Activated T-helper 1 cell treated with Interleukin-2 at 50 U/mL for 16 hours (primary cell): ENCODE results near the gene IFI27L2.

Experiments
- DNase-seq: peaks from one replicate; pipeline ENCODE4 v3.0.0-alpha.2; 2020; ENCODE audit warnings: low read depth

The IFI27L2 gene

DNA sequence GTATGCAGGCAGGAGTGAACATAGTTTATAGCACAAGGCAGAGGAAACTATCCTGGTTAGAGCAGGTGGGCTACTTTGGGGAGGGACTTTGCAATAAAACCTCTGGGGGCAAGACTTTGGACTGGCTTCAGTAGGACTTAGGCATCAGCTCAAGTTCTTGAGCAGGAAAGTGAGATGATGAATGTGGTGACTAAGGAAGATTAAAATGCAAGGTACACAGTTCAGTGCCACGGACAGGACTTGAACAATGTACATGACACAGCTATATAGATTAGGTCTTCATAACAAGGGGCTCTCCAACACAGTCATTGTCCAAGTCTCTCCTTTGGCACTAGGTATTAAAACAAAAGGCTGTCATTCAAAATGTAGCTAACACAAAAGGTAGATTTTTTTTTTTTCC lies 23.3 kb upstream of the IFI27L2 start:
- DNase-seq, result no peak

DNA sequence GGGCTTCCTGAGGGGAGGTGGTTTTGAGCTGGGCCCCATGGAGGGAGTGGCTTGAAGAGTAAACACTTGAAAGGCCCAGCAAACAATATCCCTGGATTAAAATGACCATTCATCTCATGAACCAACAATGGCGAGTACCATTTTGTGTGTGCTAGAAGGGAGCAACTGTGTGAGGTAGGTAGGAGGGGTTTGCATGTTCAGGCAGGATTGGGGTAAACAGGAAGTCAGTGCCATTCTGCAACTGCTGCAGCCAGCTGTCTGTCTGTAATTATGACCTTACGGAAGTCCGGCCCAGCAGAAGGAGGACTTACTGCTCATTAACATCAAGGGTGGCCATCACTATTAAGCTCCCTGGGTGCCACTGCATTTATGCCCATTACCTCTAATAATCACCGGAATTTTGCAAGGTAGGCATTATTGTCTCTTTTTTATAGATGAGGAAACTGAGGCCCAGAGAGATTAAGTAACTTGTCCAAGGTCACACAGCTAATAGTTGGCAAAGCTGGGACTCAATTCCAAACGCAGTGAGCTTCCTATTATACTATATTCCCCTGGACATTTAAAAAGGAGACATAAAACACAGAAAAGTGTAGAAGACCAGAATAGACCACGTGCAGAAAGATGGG lies 16.6 kb upstream of the IFI27L2 start:
- DNase-seq, result no peak

DNA sequence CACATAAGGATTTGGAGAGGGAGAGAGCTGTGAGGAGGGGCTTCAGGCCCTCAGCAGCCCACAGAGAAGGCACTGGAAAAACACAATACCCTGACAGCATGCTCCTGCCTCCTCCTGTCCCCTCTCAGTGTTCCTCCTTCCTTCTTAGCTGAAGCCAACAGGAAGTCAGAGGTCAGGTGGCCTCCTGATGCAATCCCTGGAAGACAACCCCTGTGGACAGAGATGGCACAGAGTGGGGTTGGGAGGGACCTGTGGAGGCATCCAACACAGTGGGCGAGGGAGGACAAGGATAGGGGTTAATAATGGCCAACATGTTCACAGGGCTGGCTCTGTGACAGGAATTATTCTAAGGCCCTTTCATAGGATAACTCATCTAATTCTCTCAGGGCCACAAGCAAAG lies 15.4 kb upstream of the IFI27L2 start:
- no peak for DNase-seq

DNA sequence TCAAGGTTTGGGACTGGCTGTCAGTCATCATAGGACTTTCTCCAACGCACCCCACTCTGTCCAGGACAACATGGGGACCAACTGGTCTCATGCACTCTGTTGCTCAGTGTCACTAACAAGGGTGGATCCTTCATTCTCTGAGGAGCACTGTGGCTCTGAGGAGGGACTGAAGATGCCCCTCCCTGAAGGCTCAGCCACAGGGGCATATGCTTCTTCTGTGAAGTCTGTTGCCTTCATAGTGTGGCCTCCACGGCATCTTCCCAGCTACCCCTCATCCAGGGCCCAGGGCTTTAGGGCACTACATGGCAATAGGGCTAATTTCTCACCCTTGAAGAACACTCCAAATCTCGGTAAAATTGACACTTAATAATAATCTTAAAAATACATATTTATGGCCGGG lies 14.3 kb upstream of the IFI27L2 start:
- DNase-seq, result no peak

DNA sequence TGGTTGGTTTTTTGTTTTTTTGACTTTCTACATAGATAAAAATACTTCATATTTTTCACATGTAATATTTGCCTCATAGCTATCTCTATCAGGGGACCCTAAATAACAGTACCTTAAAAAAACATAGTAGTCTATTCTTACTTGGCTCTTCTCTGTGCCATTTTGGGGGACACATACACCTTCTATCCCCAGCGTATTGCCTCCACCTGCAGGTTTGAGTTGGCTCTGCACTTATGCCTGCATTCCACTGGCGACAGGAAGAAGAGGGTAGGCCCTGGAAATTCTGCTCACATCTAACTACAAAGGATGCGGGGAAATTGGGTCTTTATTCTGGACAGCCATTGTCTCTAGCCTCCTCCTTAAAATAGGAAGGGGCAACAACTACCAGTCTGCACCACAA lies 13.8 kb upstream of the IFI27L2 start:
- no peak for DNase-seq

DNA sequence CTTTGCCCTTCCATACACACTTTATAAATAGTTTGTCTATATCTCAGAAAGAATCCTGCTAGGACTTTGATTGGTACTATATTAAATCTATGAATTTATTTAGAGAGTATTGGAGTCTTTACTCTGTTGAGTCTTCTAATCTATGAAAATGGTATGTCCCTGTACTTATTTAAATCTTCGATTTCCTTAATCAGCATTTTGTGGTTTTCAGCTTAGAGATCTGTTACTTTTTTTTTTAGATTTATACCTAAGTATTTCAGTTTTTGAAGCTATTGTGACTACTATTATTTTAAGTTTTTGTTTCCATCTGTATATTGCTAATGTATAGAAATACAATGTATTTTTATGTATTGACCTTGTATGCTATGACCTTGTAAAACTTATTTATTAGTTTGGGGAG lies 13.4 kb upstream of the IFI27L2 start:
- no peak for DNase-seq

DNA sequence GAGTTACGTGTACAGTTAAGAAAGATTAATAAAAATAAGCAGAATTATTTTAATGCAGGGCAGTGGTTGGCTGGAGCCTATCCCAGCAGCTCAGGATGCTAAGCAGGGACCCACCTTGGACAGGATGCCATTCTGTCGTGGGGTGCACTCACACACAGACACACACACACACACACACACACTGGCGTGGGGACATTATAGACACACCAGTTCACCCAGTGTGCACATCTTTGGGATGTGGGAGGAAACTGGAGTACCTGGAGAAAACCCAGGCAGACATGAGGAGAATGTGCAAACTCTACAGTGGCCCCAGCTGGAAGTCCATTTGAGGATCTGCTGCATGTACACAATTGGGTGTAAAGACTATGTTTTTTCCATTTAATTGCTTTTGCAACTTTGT lies 12.8 kb upstream of the IFI27L2 start:
- DNase-seq, result no peak

DNA sequence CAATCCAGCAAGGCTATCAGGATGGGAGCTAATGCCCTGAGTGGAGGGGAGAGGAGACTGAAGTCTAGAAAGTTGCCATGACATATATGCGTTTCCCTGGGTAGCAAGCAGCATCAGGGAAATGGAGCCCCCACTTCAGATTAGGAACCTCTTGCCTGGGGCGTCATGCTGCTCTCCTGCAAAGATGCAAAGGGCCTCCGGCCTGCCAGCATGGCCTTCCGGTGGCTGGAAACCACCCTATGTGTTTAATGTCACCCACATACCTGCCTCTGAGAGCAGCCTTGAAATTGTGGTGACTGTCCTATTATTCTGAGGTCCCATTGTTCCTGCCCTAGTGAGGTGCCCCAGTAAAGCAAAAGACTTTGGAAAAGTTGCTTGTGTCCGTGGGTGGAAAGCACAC lies 10.0 kb upstream of the IFI27L2 start:
- DNase-seq, result no peak

DNA sequence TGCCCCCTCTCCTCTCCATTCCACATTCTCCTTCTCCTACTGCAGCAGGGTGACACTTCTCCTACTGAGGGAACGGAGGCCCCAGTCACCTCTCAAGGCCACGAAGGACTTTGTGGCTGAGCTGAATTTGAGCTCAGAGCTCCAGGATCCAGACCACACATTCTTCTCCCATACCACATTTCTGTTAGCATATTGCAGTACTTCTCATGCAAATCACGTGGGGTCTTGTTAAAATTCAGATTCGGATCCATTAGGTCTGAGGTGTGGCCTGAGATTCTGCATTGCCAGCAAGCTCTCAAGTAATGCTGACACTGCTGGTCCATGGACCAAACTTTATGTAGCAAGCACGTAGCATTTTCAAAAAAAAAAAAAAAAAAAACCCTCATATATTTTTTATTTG lies 9.6 kb upstream of the IFI27L2 start:
- no peak for DNase-seq

DNA sequence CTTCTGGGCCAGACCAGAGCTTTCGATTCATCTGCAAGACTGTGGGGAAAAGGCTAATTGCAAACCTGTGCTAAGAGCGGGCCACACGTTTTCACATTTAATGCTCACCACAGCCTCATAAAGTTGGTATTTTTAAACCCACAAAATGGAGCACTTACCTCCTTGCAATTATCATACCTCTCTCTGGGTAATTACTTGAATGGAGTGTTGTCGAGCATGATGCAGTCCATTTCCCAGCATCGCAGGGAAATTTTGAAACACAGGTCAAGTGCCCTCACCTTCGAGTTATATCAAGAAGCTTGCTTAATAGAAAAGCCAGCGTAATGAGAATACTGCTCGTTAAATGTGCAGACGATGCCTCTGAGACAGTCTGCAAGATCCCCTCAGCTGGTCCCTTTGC lies 8.8 kb upstream of the IFI27L2 start:
- DNase-seq, result no peak

DNA sequence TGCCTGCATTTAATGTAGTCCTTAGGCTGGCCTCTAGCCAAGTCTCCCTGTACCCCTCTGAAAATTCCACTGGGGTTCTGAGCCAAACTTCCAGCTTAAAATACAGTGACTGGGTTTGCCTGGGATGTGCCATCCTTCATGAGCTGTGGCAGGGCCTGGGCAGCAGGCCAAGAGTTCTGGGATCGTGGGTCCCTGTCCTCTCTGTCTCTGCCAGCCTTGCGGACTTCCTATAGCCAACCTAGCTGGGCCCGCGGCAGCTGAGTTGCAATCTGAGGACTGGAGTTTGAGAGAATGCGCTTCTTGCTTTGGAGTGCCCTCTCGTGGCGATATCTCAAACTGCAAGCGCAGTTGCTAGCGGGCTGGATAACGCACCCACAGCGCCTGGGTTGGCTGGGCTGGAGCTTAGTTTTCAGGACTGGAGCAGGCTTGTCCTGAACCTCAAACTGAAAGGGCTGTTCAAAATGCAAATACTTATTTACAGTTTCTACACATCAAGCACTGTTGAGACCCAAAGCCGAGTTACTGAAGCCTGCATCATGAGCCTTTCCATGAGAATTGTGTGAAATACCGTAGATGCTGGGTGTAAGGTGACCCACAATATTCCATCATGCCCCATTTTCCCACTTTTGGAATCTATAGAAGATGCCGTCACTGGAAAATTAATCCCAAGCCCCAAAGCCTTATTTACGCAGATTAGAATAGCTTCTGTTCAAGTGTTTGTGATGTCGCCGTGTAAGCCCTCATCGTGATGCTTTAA lies 7.3 kb upstream of the IFI27L2 start:
- DNase-seq, result peak; percentile 71

DNA sequence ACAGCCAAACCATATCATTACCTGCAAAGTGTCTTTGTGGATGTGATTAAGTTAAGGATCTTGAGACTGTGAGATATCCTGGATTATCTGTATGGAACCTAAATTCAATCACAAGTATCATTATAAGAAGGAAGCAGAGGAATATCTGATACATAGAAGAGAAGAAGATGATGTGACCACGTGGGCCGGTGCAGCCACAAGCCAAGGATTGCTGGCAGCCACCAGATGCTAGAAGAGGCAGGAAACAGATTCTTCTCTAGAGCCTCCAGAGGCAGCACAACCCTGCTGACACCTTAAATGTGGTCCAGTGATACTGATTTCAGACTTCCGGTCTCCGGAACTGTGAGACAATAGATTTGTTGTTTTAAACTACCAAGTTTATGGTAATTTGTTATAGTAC lies 6.1 kb upstream of the IFI27L2 start:
- no peak for DNase-seq

DNA sequence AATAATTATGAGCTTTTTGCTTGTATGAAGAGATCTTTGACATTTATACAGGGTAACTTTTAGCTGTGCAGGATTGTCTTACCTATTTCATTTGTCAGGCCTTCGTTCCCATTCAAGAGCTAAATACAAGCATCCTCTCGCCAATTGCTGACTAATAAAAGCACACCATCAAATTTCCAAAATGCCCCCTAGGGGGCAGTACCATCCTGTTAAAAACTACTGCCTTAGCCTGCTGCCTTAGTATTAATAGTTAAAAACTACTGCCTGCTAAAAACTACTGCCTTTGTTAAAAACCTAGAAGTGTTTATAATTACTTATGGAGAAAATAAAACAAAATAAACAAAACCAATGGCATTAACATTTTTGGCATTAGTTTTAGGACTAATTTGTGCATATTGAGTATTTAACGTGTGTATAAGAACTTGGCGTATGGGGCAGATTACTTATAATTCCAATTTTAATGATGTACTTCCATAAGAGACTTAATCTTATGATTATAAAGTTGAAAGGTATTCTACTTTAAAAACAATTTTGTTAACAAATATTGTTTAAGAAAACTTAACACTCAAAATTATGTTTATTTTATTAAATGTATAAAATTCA lies 3.0 kb upstream of the IFI27L2 start:
- DNase-seq, result peak; percentile 23

DNA sequence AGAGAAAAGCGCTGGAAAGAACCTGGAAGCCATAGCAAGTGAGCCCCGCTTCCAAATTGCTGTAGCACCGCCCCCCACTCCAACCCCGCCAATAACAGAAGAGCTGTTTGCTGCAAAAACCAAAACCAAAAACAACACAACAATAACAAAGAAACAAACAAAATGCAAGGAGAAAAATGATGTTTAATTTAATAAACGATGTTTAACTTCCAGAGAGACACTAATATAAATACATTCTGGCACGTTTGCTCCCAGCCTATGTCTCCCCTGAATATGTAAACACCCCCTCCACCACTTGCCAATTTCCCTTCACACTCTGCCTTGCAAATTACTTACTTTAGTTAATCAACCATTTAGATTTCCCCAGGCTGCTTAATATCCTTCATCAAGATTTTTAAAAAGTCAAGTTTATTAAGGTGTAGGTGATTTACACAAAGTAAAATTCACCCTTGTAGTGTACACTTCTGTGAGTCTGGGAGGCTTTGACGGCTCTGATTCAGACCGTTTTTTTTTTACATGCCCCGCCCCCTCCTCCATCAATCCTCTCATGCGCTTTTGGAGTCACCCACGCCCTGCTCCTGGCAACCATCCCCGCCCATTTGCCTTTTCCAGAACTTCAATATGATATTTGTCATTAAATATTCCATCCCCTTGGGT lies 482 bp upstream of the IFI27L2 start:
- no peak for DNase-seq

DNA sequence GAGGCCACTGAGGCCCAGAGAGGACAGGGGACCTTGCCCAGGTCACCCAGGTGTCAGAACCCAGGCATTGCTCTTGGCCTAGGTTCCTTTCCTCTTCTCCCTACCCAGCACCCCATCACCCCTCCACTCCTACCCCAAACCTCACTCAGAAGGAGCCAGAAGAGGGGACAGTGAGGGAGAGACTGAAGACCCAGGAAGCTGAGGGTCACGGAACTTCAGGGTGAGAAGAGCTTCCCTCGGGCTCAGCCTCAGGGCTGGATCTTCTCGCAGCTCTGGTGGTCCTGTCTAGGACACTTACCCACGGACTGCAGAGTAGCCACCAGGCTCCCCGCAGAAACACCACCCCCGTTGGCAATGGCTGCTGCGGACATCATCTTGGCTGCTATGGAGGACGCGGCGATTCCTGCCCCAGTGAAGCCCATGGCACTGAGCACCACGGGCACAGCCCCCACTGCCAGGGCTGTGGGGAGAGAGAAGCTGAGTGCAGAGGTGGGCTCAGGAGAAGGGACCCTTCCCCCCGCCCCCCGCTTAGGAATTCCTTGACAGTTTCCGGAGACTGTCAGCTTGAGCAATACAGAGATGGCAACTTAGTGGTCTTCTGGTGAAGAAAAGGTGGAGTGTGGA lies 1.1 kb downstream of the IFI27L2 start:
- no peak for DNase-seq

DNA sequence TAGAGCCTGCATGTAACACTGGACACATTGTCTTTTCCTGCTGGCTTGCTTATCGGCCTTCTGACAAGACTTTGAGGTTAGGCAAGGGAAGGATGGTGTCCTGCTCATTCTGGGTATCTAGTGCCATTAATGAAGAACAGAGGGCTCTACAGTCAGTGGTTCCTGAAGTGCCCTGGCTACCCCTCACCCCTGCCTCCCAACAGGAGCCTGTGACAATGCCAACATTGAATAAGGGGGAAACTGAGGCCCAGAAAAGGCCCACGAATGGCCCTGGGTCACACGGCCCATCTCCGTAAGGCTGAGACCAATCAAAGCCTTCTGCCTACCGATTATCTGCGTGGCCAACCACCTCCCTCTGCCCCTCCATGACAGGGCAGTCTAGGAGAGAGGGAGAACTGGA lies 2.1 kb downstream of the IFI27L2 start:
- DNase-seq, result no peak

DNA sequence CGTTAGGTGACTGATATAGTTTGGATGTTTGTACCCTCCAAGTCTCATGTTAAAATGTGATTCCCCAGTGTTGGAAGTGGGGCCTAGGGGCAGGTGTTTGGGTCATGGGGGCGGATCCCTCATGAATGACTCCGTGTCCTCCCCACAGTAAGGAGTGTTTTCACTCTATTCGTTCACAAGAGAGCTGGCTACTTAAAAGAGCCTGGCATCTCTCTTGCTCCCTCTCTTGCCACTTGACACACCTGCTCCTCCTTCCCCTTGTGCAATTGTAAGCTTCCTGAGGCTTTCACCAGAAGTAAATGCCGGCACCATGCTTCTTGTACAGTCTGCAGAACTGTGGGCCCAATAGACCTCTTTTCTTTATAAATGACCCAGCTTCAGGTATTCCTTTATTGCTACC lies 2.6 kb downstream of the IFI27L2 start:
- DNase-seq, result no peak

DNA sequence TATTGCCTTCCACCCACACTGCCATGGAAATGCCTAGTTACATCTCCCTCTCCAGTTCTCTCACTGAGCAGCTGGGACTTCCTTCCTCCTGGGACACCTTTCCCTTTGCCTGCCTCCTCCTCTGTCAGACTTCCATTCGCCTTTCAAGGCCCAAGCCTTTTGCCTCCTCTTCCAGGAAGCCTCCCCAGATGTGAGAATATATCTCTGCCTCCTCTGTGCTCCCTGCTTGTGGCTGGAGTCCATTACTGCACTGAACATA lies 3.1 kb downstream of the IFI27L2 start:
- DNase-seq, result no peak

DNA sequence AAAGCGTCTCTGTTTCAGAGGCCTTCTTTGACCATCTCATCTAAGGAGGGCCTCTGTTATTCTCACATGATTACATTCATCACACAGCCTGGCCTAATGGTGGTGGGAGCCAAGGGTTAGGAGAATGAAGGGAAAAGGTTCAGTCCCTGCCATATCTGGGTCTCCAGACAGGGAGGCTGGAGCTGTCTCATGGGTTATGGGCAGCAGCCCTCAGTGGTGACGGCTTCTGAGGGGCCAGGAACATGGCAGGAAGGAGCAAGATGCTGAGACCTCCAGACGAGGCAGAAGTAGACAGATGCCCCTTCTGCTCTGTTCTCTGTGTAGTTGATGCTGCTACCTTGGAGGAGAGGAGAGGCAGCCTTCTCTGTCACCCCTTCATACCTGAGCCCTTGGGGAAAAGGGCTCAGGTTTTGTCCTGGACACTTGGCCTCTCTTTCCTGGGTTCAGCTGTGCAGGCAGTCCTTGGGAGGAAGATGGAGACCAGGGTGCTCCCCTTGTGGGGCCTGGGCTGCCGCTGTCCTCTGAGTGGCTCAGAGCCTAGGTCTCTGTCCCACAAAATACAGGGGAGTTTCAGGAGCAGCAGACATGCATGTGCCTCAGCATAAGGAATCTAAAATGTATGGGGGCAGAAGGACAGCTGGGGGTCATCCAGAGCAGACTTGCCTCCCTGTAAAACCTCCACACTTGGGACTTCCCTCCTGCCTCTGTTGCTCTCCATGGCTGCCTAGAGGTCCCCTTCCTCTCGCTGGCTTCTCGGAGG lies 3.6 kb downstream of the IFI27L2 start:
- no peak for DNase-seq

DNA sequence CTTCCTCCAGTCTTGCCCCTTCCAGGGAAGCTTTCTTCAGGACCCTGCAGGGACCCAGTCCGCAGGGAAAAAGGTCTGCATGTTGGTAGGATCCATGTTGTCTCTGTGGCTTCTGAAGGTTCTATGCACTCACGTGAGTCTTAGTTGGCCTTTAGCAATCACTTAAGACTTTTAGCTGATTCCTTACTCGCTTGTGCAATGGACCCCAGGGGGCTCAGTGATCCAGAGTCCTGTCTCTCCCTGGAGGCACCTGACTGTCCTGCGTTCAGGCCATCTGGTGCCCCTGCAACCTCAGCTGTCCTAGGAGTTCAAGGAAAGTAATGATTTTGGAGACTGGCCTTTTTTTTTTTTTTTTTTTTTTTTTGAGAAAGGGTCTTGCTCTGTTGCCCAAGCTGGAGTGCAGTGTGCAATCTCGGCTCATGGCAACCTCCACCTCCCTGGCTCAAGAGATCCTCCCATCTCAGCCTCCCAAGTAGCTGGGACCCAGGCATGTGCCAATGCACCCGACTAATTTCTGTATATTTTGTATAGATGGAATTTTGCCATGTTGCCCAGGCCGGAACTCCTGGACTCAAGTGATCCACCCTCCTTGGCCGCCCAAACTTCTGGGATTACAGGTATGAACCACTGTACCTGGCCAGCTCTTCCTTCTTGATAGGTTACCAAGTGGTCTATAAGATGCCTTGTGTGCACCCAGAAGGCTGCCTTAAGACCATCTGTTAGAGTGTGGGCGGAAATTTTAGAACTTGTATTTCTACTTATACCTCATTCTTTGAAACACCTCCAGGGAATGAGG lies 4.6 kb downstream of the IFI27L2 start:
- DNase-seq, result no peak

DNA sequence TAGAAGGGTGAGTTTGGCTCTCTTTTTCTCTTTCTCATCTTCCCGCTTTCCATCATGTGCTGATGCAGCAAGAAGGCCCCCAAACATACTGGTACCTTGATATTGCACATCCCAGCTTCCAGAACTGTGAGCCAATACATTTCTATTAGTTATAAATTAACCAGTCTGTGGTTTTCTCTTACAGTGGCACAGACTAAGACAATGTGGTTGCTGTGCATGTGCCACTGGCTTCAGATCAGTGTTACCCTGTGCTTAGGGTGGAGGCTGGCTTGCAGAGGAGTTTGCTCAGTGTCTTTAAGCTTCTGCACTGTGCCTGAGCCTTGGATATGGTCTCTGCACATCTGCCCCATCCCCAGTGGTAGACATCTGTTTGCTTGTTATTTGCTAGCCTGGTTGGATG lies 5.5 kb downstream of the IFI27L2 start:
- no peak for DNase-seq
